Nephron (organoid): ENCODE data around the gene SCYGR4.
A peak's percentile ranks its signal among the peaks of the same experiment; 100 is the strongest.

Experiments used
- H3K27ac Mint-ChIP-seq, 3 experiments: 2 replicates each; pipeline ENCODE4 v1.8.0; 2020; ENCODE audit warnings: mixed read lengths in 3 of 3, mild to moderate bottlenecking in 2 of 3, moderate library complexity in 1 of 3
- H3K27me3 Mint-ChIP-seq: 2 replicates; pipeline ENCODE4 v1.8.0; 2021; ENCODE audit warnings: low read depth, mild to moderate bottlenecking, moderate library complexity, mixed read lengths
- H3K36me3 Mint-ChIP-seq: 2 replicates; pipeline ENCODE4 v1.8.0; 2020; ENCODE audit warnings: low read depth, mixed read lengths
- H3K4me1 Mint-ChIP-seq: 2 replicates; pipeline ENCODE4 v1.8.0; 2020; ENCODE audit warnings: mixed read lengths
- H3K4me3 Mint-ChIP-seq, 3 experiments: 2 replicates each; pipeline ENCODE4 v1.8.0; 2020; ENCODE audit warnings: mild to moderate bottlenecking in 3 of 3, mixed read lengths in 3 of 3, moderate library complexity in 2 of 3
- H3K9me3 Mint-ChIP-seq: 2 replicates; pipeline ENCODE4 v1.8.0; 2020; ENCODE audit warnings: mixed read lengths
- TF ChIP-seq, protein P1 (sequence below), 3 experiments: fragments of 200-600 bp; sonication (generic); IDR thresholded peaks; one replicate each; pipeline ENCODE4 v1.5.0; 2021; ENCODE audit warnings: antibody characterized with exemption in 3 of 3; ENCODE audit not compliant: unreplicated experiment in 3 of 3

The SCYGR4 gene

DNA sequence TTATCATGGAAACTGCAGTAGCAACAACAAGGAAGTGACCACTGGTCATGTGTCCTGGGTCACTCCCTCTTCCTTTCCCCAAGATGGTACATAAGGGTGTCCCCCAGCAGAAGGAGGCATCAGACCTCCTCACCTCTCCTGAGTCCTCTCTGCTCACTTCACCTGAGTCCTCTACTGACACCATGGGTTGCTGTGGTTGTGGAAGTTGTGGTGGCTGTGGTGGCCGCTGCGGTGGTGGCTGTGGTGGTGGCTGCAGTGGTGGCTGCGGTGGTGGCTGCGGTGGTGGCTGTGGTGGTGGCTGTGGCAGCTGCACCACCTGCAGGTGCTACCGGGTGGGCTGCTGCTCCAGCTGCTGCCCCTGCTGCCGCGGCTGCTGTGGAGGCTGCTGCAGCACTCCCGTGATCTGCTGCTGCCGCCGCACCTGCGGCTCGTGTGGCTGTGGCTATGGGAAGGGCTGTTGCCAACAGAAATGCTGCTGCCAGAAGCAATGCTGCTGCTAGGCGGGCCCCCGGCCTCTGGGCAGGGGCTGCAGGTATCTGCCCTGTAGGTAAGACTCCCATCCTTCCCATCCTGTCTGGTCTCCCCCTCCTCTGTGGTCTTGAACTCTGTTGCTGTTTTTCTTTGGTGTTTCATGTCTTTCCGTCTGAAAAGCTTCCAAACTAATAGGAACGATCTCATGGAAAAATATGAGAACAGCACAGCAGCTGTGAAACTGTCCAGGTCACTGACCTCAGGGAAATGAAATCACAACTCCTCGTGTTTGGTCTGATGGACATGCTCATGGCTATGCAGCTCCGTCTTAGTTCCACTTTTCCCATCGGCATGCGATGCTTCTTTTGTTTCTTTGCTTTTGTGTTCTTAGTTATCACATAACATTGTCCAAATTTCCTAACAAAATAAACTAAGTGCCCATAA, at the start of gene SCYGR4:
Gene SCYGR4 (plus strand): TSS at position 183 of the 915 bp plus-strand sequence. CDS start 0 bp downstream, at position 183.
- Mint-ChIP-seq H3K9me3 (no peaks in the 10 kb centered on the region), H3K27me3 (peaks cover 8% of the 10 kb centered on the region), H3K4me1 (peaks cover 4% of the 10 kb centered on the region), H3K4me3 (no peak within 1 kb of the TSS), H3K27ac (no peak within 1 kb of the TSS), H3K36me3 (no peaks in the 10 kb centered on the region)
- TF ChIP-seq, protein P1, sequence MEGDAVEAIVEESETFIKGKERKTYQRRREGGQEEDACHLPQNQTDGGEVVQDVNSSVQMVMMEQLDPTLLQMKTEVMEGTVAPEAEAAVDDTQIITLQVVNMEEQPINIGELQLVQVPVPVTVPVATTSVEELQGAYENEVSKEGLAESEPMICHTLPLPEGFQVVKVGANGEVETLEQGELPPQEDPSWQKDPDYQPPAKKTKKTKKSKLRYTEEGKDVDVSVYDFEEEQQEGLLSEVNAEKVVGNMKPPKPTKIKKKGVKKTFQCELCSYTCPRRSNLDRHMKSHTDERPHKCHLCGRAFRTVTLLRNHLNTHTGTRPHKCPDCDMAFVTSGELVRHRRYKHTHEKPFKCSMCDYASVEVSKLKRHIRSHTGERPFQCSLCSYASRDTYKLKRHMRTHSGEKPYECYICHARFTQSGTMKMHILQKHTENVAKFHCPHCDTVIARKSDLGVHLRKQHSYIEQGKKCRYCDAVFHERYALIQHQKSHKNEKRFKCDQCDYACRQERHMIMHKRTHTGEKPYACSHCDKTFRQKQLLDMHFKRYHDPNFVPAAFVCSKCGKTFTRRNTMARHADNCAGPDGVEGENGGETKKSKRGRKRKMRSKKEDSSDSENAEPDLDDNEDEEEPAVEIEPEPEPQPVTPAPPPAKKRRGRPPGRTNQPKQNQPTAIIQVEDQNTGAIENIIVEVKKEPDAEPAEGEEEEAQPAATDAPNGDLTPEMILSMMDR (IDR thresholded peaks at IDR 0.05; ENCODE audit: unreplicated experiment in 3 of 3) = no peak

- Mint-ChIP-seq H3K4me3 (no peak overlapping the region), H3K9me3 (no peaks in the 10 kb centered on the region), H3K4me1 (no peaks in the 10 kb centered on the region), H3K27ac (no peak overlapping the region), H3K27me3 (no peaks in the 10 kb centered on the region), H3K36me3 (no peaks in the 10 kb centered on the region)
- TF ChIP-seq, protein P1 (IDR thresholded peaks at IDR 0.05; ENCODE audit: unreplicated experiment in 3 of 3) = no peak
Observed at GRCh38 chr2:227568852-227569169, 48.5 kb upstream of the SCYGR4 start.

DNA sequence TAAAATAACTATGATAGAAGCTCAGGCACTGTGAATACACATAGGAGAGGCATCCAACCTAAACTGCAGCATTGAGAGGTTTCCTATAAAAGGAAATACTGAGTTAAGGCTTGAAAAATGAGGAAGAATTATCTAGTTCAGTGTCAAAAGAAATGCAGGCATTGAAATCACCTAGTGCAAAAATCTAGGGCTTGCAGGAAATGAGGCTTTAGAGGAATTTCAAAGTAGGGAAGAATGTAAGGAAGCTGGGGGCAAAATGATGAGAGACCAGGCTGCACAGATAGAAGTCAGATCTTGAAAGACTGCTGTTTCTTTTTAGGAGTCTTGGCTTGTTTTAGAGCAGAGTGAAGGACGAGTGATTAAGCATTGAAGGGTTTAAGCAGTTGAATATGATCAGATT, 46.7 kb upstream of the SCYGR4 start:
- Mint-ChIP-seq H3K36me3 (no peaks in the 10 kb centered on the region), H3K9me3 (no peaks in the 10 kb centered on the region), H3K27me3 (no peaks in the 10 kb centered on the region), H3K4me1 (no peaks in the 10 kb centered on the region), H3K27ac (peak overlapping the region in 1 of 3 experiments; percentile 16), H3K4me3 (no peak overlapping the region)
- TF ChIP-seq, protein P1 (IDR thresholded peaks at IDR 0.05; ENCODE audit: unreplicated experiment in 3 of 3) = no peak

GRCh38 chr2:227576110-227576509, 41.2 kb upstream of the SCYGR4 start:
- H3K27me3 Mint-ChIP-seq = no peaks in the 10 kb centered on the region
- no peak overlapping the region for H3K27ac Mint-ChIP-seq
- H3K4me1 Mint-ChIP-seq = no peaks in the 10 kb centered on the region
- no peaks in the 10 kb centered on the region for H3K36me3 Mint-ChIP-seq
- H3K9me3 Mint-ChIP-seq = no peaks in the 10 kb centered on the region
- TF ChIP-seq, protein P1 (IDR thresholded peaks at IDR 0.05; ENCODE audit: unreplicated experiment in 3 of 3) = no peak
- H3K4me3 Mint-ChIP-seq = no peak overlapping the region

- Mint-ChIP-seq H3K9me3 (no peaks in the 10 kb centered on the region), H3K27ac (no peak overlapping the region), H3K27me3 (no peaks in the 10 kb centered on the region), H3K4me1 (no peaks in the 10 kb centered on the region), H3K36me3 (no peaks in the 10 kb centered on the region), H3K4me3 (no peak overlapping the region)
- TF ChIP-seq, protein P1 (IDR thresholded peaks at IDR 0.05; ENCODE audit: unreplicated experiment in 3 of 3) = no peak
Observed at GRCh38 chr2:227576812-227577211, 40.5 kb upstream of the SCYGR4 start.

- TF ChIP-seq, protein P1 (IDR thresholded peaks at IDR 0.05; ENCODE audit: unreplicated experiment in 3 of 3) = no peak
- H3K27ac Mint-ChIP-seq = no peak overlapping the region
- no peaks in the 10 kb centered on the region for H3K4me1 Mint-ChIP-seq
- H3K9me3 Mint-ChIP-seq = peaks cover 5% of the 10 kb centered on the region
- H3K27me3 Mint-ChIP-seq = no peaks in the 10 kb centered on the region
- no peaks in the 10 kb centered on the region for H3K36me3 Mint-ChIP-seq
- H3K4me3 Mint-ChIP-seq = no peak overlapping the region
Observed at GRCh38 chr2:227577555-227577954, 39.7 kb upstream of the SCYGR4 start.
